Measurements from ENCODE around the gene ACRV1.

ACRV1 gene

DNA sequence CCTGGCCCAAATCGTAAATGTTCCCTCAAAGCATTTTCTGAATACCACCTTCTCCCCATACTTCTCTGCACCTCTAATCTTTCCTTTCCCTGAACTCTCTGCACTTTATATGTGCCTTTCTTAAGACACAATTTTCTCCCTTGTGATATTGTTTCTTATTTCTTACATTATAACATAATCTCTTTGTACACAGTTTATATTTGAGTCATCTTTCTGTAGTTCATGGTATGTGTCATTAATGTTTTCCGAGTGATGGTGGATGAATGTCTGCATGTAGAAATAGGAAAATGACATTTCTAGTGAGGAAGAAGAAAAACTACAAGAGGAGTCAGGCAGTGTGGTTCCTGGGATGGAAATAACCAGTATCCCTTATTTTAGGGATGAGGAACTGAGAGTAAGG lies 5.5 kb downstream of the ACRV1 start:
- H2BK120ac ChIP-seq (ENCODE audit: low read depth, low read length), result no peak overlapping the region
- H2BK15ac ChIP-seq (ENCODE audit: low read depth, poor library complexity, severe bottlenecking), result no peak overlapping the region
- no peak for DNase-seq
- no peaks in the 10 kb centered on the region for H3K9me3 ChIP-seq (ENCODE audit: control insufficient read depth, low read length)
- peaks cover 5 to 14% of the 10 kb centered on the region in 2 experiments for H3K36me3 ChIP-seq (ENCODE audit: control insufficient read depth in 1 of 2, insufficient read depth in 2 of 2, low read depth in 1 of 2, low read length in 2 of 2)
- H3K27ac ChIP-seq (ENCODE audit: low read length, poor library complexity, severe bottlenecking), result no peak overlapping the region
- no peak overlapping the region for H2AK5ac ChIP-seq (ENCODE audit: low read length, severe bottlenecking)
- peaks cover 2% of the 10 kb centered on the region for H3K79me1 ChIP-seq (replicated peaks; ENCODE audit: low read length, poor library complexity, severe bottlenecking)
- no peak overlapping the region for H3K23ac ChIP-seq (ENCODE audit: low read length in 2 of 2)
- no peak overlapping the region for H2BK5ac ChIP-seq (ENCODE audit: low read depth, low read length, poor library complexity, severe bottlenecking)
- no peak overlapping the region for H3K18ac ChIP-seq (ENCODE audit: low read depth in 1 of 2, low read length in 2 of 2)
- no peaks in the 10 kb centered on the region for H3K4me1 ChIP-seq (ENCODE audit: control insufficient read depth, insufficient read depth, low read depth, low read length)
- H3K4me3 ChIP-seq (ENCODE audit: insufficient read depth in 1 of 2, low read depth in 1 of 2, low read length in 2 of 2), result no peak overlapping the region
- H4K91ac ChIP-seq (ENCODE audit: low read length), result no peak overlapping the region
- H2BK12ac ChIP-seq (ENCODE audit: low read length in 2 of 2), result no peak overlapping the region
- H3K4me2 ChIP-seq (ENCODE audit: low read length, poor library complexity, severe bottlenecking), result no peak overlapping the region
- H3K27me3 ChIP-seq (ENCODE audit: control insufficient read depth in 1 of 2, insufficient read depth in 1 of 2, low read length in 2 of 2), result no peaks in the 10 kb centered on the region
- H4K8ac ChIP-seq (ENCODE audit: low read length), result no peak overlapping the region
- H2AFZ ChIP-seq (ENCODE audit: low read depth, low read length), result no peak overlapping the region
- no peak overlapping the region for H3K9ac ChIP-seq (ENCODE audit: low read length)
- no peak overlapping the region for H3K4ac ChIP-seq (ENCODE audit: low read depth in 1 of 2, low read length in 2 of 2)
- H3K14ac ChIP-seq (ENCODE audit: low read length in 2 of 2), result no peak overlapping the region
- 88% methylated on average over 2 of the region's 2 CpGs for WGBS

DNA sequence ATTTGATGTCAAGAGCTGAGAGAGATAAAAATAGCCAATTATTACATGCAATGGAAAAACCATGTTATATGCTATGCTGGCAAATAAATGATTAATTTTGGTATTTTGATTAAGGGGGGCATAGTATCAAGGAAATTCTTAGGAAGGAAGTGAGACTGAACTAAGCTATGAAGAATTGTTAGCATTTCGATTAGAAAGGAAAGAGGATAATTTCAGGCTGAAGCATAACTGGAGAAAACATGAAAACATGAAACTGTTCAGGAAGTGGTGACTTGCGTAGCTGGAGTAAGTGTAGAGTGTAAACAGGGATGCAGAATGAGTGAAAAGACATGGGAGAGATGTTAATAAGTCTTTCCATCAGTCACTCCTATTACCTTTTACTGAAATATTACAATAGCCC lies 6.4 kb downstream of the ACRV1 start:
- Histone ChIP-seq H3K14ac (ENCODE audit: low read length in 2 of 2) (no peak overlapping the region), H3K9me3 (ENCODE audit: control insufficient read depth, low read length) (no peaks in the 10 kb centered on the region), H3K36me3 (ENCODE audit: control insufficient read depth in 1 of 2, insufficient read depth in 2 of 2, low read depth in 1 of 2, low read length in 2 of 2) (peaks cover 5 to 14% of the 10 kb centered on the region in 2 experiments), H3K27ac (ENCODE audit: low read length, poor library complexity, severe bottlenecking) (no peak overlapping the region), H3K79me1 (replicated peaks; ENCODE audit: low read length, poor library complexity, severe bottlenecking) (peaks cover 2% of the 10 kb centered on the region), H4K91ac (ENCODE audit: low read length) (no peak overlapping the region), H3K9ac (ENCODE audit: low read length) (no peak overlapping the region), H2BK120ac (ENCODE audit: low read depth, low read length) (no peak overlapping the region), H2BK15ac (ENCODE audit: low read depth, poor library complexity, severe bottlenecking) (no peak overlapping the region), H2BK5ac (ENCODE audit: low read depth, low read length, poor library complexity, severe bottlenecking) (no peak overlapping the region), H4K8ac (ENCODE audit: low read length) (no peak overlapping the region), H3K4ac (ENCODE audit: low read depth in 1 of 2, low read length in 2 of 2) (no peak overlapping the region), H3K27me3 (ENCODE audit: control insufficient read depth in 1 of 2, insufficient read depth in 1 of 2, low read length in 2 of 2) (no peaks in the 10 kb centered on the region), H2AFZ (ENCODE audit: low read depth, low read length) (no peak overlapping the region), H3K18ac (ENCODE audit: low read depth in 1 of 2, low read length in 2 of 2) (no peak overlapping the region), H3K4me1 (ENCODE audit: control insufficient read depth, insufficient read depth, low read depth, low read length) (no peaks in the 10 kb centered on the region), H2BK12ac (ENCODE audit: low read length in 2 of 2) (no peak overlapping the region), H3K4me3 (ENCODE audit: insufficient read depth in 1 of 2, low read depth in 1 of 2, low read length in 2 of 2) (no peak overlapping the region), H3K23ac (ENCODE audit: low read length in 2 of 2) (no peak overlapping the region), H2AK5ac (ENCODE audit: low read length, severe bottlenecking) (no peak overlapping the region), H3K4me2 (ENCODE audit: low read length, poor library complexity, severe bottlenecking) (no peak overlapping the region)
- DNase-seq, result no peak
- 97% methylated on average over 2 of the region's 2 CpGs for WGBS

DNA sequence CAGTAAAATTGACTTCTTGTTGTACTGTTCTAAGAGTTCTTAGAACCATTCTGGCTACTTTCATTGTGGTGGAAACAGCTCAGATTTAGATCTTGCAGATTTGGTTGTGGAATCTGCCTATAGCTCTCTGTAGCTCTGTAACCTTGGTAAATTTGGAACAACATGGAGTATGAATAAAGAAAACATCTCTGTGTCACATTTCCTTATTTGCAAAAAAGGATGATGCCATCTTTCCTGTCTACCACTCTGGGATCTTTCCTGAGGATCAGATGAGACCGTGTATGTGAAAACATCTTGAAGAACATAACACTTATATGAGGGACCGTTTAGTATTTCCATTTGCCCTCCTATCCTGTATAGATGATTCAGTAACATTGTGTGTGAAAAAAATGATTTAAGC lies 9.1 kb downstream of the ACRV1 start:
- no peaks in the 10 kb centered on the region for H3K27me3 ChIP-seq (ENCODE audit: control insufficient read depth in 1 of 2, insufficient read depth in 1 of 2, low read length in 2 of 2)
- no peak overlapping the region for H2BK5ac ChIP-seq (ENCODE audit: low read depth, low read length, poor library complexity, severe bottlenecking)
- no peak overlapping the region for H3K9ac ChIP-seq (ENCODE audit: low read length)
- no peak overlapping the region for H3K23ac ChIP-seq (ENCODE audit: low read length in 2 of 2)
- H4K8ac ChIP-seq (ENCODE audit: low read length), result no peak overlapping the region
- H2AK5ac ChIP-seq (ENCODE audit: low read length, severe bottlenecking), result no peak overlapping the region
- H2BK120ac ChIP-seq (ENCODE audit: low read depth, low read length), result no peak overlapping the region
- no peak for DNase-seq
- no peak overlapping the region for H3K4me3 ChIP-seq (ENCODE audit: insufficient read depth in 1 of 2, low read depth in 1 of 2, low read length in 2 of 2)
- WGBS, result no CpG with 5 or more reads among the region's 2 CpGs
- H2BK12ac ChIP-seq (ENCODE audit: low read length in 2 of 2), result no peak overlapping the region
- no peak overlapping the region for H4K91ac ChIP-seq (ENCODE audit: low read length)
- H3K79me1 ChIP-seq (replicated peaks; ENCODE audit: low read length, poor library complexity, severe bottlenecking), result peaks cover 7% of the 10 kb centered on the region
- H3K14ac ChIP-seq (ENCODE audit: low read length in 2 of 2), result no peak overlapping the region
- no peak overlapping the region for H3K4me2 ChIP-seq (ENCODE audit: low read length, poor library complexity, severe bottlenecking)
- no peak overlapping the region for H2BK15ac ChIP-seq (ENCODE audit: low read depth, poor library complexity, severe bottlenecking)
- H3K9me3 ChIP-seq (ENCODE audit: control insufficient read depth, low read length), result no peaks in the 10 kb centered on the region
- no peak overlapping the region for H3K4ac ChIP-seq (ENCODE audit: low read depth in 1 of 2, low read length in 2 of 2)
- H3K36me3 ChIP-seq (ENCODE audit: control insufficient read depth in 1 of 2, insufficient read depth in 2 of 2, low read depth in 1 of 2, low read length in 2 of 2), result peaks cover 0 to 10% of the 10 kb centered on the region in 2 experiments
- H3K4me1 ChIP-seq (ENCODE audit: control insufficient read depth, insufficient read depth, low read depth, low read length), result no peaks in the 10 kb centered on the region
- H3K27ac ChIP-seq (ENCODE audit: low read length, poor library complexity, severe bottlenecking), result no peak overlapping the region
- no peak overlapping the region for H3K18ac ChIP-seq (ENCODE audit: low read depth in 1 of 2, low read length in 2 of 2)
- no peak overlapping the region for H2AFZ ChIP-seq (ENCODE audit: low read depth, low read length)

DNA sequence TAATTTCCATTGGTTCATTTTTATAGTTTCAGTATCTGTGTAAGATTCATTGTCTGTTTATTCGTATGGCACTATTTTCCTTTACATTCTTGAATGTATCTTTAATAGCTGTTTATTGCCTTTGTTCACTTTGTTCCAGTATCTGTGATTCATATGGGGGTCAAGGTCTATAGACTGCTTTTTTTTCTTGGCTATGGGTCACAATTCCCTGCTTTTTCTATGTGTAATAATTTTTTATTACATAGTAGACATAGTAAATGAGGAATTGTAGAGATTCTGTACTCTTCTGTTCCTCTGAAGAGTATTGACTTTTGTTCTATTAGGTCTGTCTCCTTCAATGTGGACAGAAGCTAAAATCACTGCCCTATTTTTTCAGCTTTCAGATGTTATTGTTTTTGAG lies 10.5 kb downstream of the ACRV1 start:
- Histone ChIP-seq H2BK5ac (ENCODE audit: low read depth, low read length, poor library complexity, severe bottlenecking) (no peak overlapping the region), H2AFZ (ENCODE audit: low read depth, low read length) (no peak overlapping the region), H2AK5ac (ENCODE audit: low read length, severe bottlenecking) (no peak overlapping the region), H3K18ac (ENCODE audit: low read depth in 1 of 2, low read length in 2 of 2) (no peak overlapping the region), H3K4ac (ENCODE audit: low read depth in 1 of 2, low read length in 2 of 2) (no peak overlapping the region), H3K9ac (ENCODE audit: low read length) (no peak overlapping the region), H3K4me1 (ENCODE audit: control insufficient read depth, insufficient read depth, low read depth, low read length) (no peaks in the 10 kb centered on the region), H4K91ac (ENCODE audit: low read length) (no peak overlapping the region), H2BK120ac (ENCODE audit: low read depth, low read length) (no peak overlapping the region), H3K9me3 (ENCODE audit: control insufficient read depth, low read length) (peaks cover 1% of the 10 kb centered on the region), H3K27ac (ENCODE audit: low read length, poor library complexity, severe bottlenecking) (no peak overlapping the region), H3K4me2 (ENCODE audit: low read length, poor library complexity, severe bottlenecking) (no peak overlapping the region), H3K23ac (ENCODE audit: low read length in 2 of 2) (no peak overlapping the region), H2BK15ac (ENCODE audit: low read depth, poor library complexity, severe bottlenecking) (no peak overlapping the region), H3K4me3 (ENCODE audit: insufficient read depth in 1 of 2, low read depth in 1 of 2, low read length in 2 of 2) (no peak overlapping the region), H3K27me3 (ENCODE audit: control insufficient read depth in 1 of 2, insufficient read depth in 1 of 2, low read length in 2 of 2) (no peaks in the 10 kb centered on the region), H3K36me3 (ENCODE audit: control insufficient read depth in 1 of 2, insufficient read depth in 2 of 2, low read depth in 1 of 2, low read length in 2 of 2) (peaks cover 0 to 8% of the 10 kb centered on the region in 2 experiments), H2BK12ac (ENCODE audit: low read length in 2 of 2) (no peak overlapping the region), H3K14ac (ENCODE audit: low read length in 2 of 2) (no peak overlapping the region), H3K79me1 (replicated peaks; ENCODE audit: low read length, poor library complexity, severe bottlenecking) (peaks cover 7% of the 10 kb centered on the region), H4K8ac (ENCODE audit: low read length) (no peak overlapping the region)
- no peak for DNase-seq
- no CpG with 5 or more reads among the region's 1 CpG for WGBS
